SK-N-SH treated with all-trans-retinoic acid at 6 μM for 48 hours (cell line): ENCODE measurements around the gene KLHL26.

ENCODE experiments used
- ATAC-seq: fragments of 200-7000 bp; cut with Tn5 transposase; 3 replicates; pipeline ENCODE4 v1.9.1; 2020; ENCODE audit warnings: mild to moderate bottlenecking, moderate library complexity
- ARNTL ChIP-seq: fragments of 450-650 bp; formaldehyde crosslinking; IDR thresholded peaks from 2 replicates; pipeline ENCODE4 v1.5.0; 2020; ENCODE audit warnings: low read depth, mild to moderate bottlenecking, moderate library complexity, borderline replicate concordance
- BACH2 ChIP-seq: fragments of 250-450 bp; sonication (Bioruptor Pico); IDR thresholded peaks from 2 replicates; pipeline ENCODE4 v1.9.0; 2021; ENCODE audit warnings: mild to moderate bottlenecking, borderline replicate concordance
- CSDC2 ChIP-seq: fragments of 250-450 bp; sonication (Bioruptor Pico); IDR thresholded peaks from 2 replicates; pipeline ENCODE4 v1.5.0; 2020; ENCODE audit warnings: mild to moderate bottlenecking, moderate library complexity
- ESRRG ChIP-seq: fragments of 250-450 bp; sonication (Bioruptor Pico); IDR thresholded peaks from 2 replicates; pipeline ENCODE4 v1.6.1; 2021; ENCODE audit warnings: mild to moderate bottlenecking
- GLIS3 ChIP-seq: fragments of 250-450 bp; sonication (Bioruptor Pico); IDR thresholded peaks from 2 replicates; pipeline ENCODE4 v1.5.0; 2020; ENCODE audit warnings: mild to moderate bottlenecking, moderate library complexity
- ISL1 ChIP-seq: fragments of 250-450 bp; sonication (Bioruptor Pico); IDR thresholded peaks from 2 replicates; pipeline ENCODE4 v2.1.2; 2022; ENCODE audit warnings: mild to moderate bottlenecking, moderate library complexity
- OSR1 ChIP-seq: fragments of 250-450 bp; sonication (Bioruptor Pico); IDR thresholded peaks from 2 replicates; pipeline ENCODE4 v1.8.0; 2022; ENCODE audit warnings: moderate library complexity, mild to moderate bottlenecking, inconsistent platforms
- PPARA ChIP-seq: fragments of 250-450 bp; sonication (Bioruptor Pico); IDR thresholded peaks from 2 replicates; pipeline ENCODE4 v1.5.0; 2020; ENCODE audit warnings: mild to moderate bottlenecking, borderline replicate concordance
- RARB ChIP-seq: fragments of 250-450 bp; sonication (Bioruptor Pico); IDR thresholded peaks from 2 replicates; pipeline ENCODE4 v1.8.0; 2021; ENCODE audit warnings: mild to moderate bottlenecking, moderate library complexity
- SNAI2 ChIP-seq: fragments of 250-450 bp; sonication (Bioruptor Pico); IDR thresholded peaks from 2 replicates; pipeline ENCODE4 v1.5.0; 2020; ENCODE audit warnings: mild to moderate bottlenecking, moderate library complexity
- TCF4 ChIP-seq: fragments of 250-450 bp; sonication (Bioruptor Pico); IDR thresholded peaks from 2 replicates; pipeline ENCODE4 v1.8.0; 2021; ENCODE audit warnings: mild to moderate bottlenecking, moderate library complexity, borderline replicate concordance
- TOX ChIP-seq: fragments of 250-450 bp; sonication (Bioruptor Pico); IDR thresholded peaks from 2 replicates; pipeline ENCODE4 v1.8.0; 2021; ENCODE audit warnings: mild to moderate bottlenecking, moderate library complexity, borderline replicate concordance
- ZC3H10 ChIP-seq: fragments of 250-450 bp; sonication (Bioruptor Pico); IDR thresholded peaks from 2 replicates; pipeline ENCODE4 v1.5.1; 2021; ENCODE audit warnings: mild to moderate bottlenecking, moderate library complexity
- ZFP3 ChIP-seq: fragments of 250-450 bp; sonication (Bioruptor Pico); IDR thresholded peaks from 2 replicates; pipeline ENCODE4 v1.5.0; 2020; ENCODE audit warnings: mild to moderate bottlenecking, moderate library complexity
- ZFP30 ChIP-seq: fragments of 450-650 bp; formaldehyde crosslinking; IDR thresholded peaks from 2 replicates; pipeline ENCODE4 v1.5.0; 2022; ENCODE audit warnings: mild to moderate bottlenecking, moderate library complexity
- ZNF70 ChIP-seq: fragments of 450-650 bp; formaldehyde crosslinking; IDR thresholded peaks from 2 replicates; pipeline ENCODE4 v1.5.0; 2020; ENCODE audit warnings: mild to moderate bottlenecking, moderate library complexity
- ZNF8 ChIP-seq: fragments of 450-650 bp; formaldehyde crosslinking; IDR thresholded peaks from 2 replicates; pipeline ENCODE4 v1.5.0; 2020; ENCODE audit warnings: mild to moderate bottlenecking, moderate library complexity
- TF ChIP-seq, protein P1 (sequence below): fragments of 250-450 bp; sonication (Bioruptor Pico); IDR thresholded peaks from 2 replicates; pipeline ENCODE4 v1.8.0; 2021; ENCODE audit warnings: low read depth, mild to moderate bottlenecking, moderate library complexity, borderline replicate concordance
- TF ChIP-seq, protein P2 (sequence below): fragments of 250-450 bp; sonication (Bioruptor Pico); IDR thresholded peaks from 2 replicates; pipeline ENCODE4 v1.8.0; 2020; ENCODE audit warnings: mild to moderate bottlenecking, moderate library complexity, borderline replicate concordance
- TF ChIP-seq, protein P3 (sequence below): fragments of 250-450 bp; sonication (Bioruptor Pico); IDR thresholded peaks from 2 replicates; pipeline ENCODE4 v1.5.1; 2020; ENCODE audit warnings: low read depth, mild to moderate bottlenecking, moderate library complexity
- TF ChIP-seq, protein P4 (sequence below): fragments of 250-450 bp; sonication (Bioruptor Pico); IDR thresholded peaks from 2 replicates; pipeline ENCODE4 v1.5.1; 2021; ENCODE audit warnings: mild to moderate bottlenecking, moderate library complexity
- TF ChIP-seq, protein P5 (sequence below): fragments of 250-450 bp; sonication (Bioruptor Pico); IDR thresholded peaks from 2 replicates; pipeline ENCODE4 v1.5.0; 2020; ENCODE audit warnings: mild to moderate bottlenecking, moderate library complexity

KLHL26 gene

DNA sequence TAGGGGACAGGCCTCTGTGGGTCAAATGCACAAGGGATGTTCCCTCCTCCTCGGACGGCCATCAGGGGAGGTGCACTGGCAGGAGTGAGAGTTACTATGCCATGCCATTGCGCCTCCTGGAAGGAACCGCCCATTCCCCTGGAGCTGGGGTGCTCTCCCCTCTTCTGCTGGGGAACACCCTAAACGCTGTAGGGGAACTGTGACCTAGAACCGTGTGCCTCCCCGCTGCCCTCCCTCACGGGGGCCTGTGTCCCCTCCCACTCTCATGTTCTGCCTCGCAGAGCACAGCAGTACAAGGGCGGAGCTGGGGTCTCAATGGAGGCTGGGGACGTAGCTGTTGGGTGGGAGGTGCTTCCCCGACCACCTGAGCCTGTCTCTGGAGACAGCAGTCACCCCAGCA lies 29.5 kb downstream of the KLHL26 start:
- TF ChIP-seq ESRRG (CRISPR knock-in tag) (no peak), ZFP30 (no peak), ZFP3 (CRISPR knock-in tag) (no peak), TOX (CRISPR knock-in tag) (no peak), PPARA (CRISPR knock-in tag) (no peak), ZNF70 (CRISPR knock-in tag) (no peak), ZNF8 (no peak), CSDC2 (no peak), RARB (CRISPR knock-in tag) (no peak)
- TF ChIP-seq, protein P1, sequence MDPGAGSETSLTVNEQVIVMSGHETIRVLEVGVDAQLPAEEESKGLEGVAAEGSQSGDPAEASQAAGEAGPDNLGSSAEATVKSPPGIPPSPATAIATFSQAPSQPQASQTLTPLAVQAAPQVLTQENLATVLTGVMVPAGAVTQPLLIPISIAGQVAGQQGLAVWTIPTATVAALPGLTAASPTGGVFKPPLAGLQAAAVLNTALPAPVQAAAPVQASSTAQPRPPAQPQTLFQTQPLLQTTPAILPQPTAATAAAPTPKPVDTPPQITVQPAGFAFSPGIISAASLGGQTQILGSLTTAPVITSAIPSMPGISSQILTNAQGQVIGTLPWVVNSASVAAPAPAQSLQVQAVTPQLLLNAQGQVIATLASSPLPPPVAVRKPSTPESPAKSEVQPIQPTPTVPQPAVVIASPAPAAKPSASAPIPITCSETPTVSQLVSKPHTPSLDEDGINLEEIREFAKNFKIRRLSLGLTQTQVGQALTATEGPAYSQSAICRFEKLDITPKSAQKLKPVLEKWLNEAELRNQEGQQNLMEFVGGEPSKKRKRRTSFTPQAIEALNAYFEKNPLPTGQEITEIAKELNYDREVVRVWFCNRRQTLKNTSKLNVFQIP (CRISPR knock-in tag) = no peak
- TF ChIP-seq, protein P2, sequence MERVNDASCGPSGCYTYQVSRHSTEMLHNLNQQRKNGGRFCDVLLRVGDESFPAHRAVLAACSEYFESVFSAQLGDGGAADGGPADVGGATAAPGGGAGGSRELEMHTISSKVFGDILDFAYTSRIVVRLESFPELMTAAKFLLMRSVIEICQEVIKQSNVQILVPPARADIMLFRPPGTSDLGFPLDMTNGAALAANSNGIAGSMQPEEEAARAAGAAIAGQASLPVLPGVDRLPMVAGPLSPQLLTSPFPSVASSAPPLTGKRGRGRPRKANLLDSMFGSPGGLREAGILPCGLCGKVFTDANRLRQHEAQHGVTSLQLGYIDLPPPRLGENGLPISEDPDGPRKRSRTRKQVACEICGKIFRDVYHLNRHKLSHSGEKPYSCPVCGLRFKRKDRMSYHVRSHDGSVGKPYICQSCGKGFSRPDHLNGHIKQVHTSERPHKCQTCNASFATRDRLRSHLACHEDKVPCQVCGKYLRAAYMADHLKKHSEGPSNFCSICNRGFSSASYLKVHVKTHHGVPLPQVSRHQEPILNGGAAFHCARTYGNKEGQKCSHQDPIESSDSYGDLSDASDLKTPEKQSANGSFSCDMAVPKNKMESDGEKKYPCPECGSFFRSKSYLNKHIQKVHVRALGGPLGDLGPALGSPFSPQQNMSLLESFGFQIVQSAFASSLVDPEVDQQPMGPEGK (CRISPR knock-in tag) = no peak
- TF ChIP-seq, protein P3, sequence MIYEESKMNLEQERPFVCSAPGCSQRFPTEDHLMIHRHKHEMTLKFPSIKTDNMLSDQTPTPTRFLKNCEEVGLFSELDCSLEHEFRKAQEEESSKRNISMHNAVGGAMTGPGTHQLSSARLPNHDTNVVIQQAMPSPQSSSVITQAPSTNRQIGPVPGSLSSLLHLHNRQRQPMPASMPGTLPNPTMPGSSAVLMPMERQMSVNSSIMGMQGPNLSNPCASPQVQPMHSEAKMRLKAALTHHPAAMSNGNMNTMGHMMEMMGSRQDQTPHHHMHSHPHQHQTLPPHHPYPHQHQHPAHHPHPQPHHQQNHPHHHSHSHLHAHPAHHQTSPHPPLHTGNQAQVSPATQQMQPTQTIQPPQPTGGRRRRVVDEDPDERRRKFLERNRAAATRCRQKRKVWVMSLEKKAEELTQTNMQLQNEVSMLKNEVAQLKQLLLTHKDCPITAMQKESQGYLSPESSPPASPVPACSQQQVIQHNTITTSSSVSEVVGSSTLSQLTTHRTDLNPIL (CRISPR knock-in tag) = no peak
- TF ChIP-seq, protein P4, sequence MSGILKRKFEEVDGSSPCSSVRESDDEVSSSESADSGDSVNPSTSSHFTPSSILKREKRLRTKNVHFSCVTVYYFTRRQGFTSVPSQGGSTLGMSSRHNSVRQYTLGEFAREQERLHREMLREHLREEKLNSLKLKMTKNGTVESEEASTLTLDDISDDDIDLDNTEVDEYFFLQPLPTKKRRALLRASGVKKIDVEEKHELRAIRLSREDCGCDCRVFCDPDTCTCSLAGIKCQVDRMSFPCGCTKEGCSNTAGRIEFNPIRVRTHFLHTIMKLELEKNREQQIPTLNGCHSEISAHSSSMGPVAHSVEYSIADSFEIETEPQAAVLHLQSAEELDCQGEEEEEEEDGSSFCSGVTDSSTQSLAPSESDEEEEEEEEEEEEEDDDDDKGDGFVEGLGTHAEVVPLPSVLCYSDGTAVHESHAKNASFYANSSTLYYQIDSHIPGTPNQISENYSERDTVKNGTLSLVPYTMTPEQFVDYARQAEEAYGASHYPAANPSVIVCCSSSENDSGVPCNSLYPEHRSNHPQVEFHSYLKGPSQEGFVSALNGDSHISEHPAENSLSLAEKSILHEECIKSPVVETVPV (CRISPR knock-in tag) = no peak
- TF ChIP-seq, all 23 proteins: peak for 0
- no peak for ATAC-seq

DNA sequence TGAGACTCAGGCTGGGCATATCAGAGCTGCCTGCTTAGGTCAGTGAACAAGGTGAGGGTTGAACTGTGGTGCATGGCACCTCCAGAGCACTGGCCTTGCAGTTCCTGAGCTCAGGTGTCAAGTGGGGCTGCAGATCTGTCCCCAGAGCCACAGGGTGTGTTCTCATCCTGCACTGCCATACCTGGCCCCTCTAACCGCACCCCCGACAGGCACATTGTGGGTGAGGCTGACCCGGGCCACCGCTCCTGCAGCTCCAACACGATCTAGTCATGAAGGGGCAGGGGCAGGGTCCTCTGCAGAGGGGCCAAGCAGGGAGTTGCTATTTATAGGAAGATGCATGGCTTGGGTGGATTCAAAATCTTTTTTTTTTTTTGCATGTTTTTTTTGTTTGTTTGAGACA lies 30.0 kb downstream of the KLHL26 start:
- ATAC-seq = no peak
- TF ChIP-seq, protein P2 (CRISPR knock-in tag) = no peak
- no peak for TF ChIP-seq ISL1 (CRISPR knock-in tag)
- no peak for TF ChIP-seq ZC3H10
- no peak for TF ChIP-seq PPARA (CRISPR knock-in tag)
- no peak for TF ChIP-seq ZNF8
- no peak for TF ChIP-seq OSR1 (CRISPR knock-in tag)
- no peak for TF ChIP-seq ESRRG (CRISPR knock-in tag)
- no peak for TF ChIP-seq BACH2 (CRISPR knock-in tag)
- no peak for TF ChIP-seq GLIS3 (CRISPR knock-in tag)
- TF ChIP-seq, all 23 proteins: peak for 0

DNA sequence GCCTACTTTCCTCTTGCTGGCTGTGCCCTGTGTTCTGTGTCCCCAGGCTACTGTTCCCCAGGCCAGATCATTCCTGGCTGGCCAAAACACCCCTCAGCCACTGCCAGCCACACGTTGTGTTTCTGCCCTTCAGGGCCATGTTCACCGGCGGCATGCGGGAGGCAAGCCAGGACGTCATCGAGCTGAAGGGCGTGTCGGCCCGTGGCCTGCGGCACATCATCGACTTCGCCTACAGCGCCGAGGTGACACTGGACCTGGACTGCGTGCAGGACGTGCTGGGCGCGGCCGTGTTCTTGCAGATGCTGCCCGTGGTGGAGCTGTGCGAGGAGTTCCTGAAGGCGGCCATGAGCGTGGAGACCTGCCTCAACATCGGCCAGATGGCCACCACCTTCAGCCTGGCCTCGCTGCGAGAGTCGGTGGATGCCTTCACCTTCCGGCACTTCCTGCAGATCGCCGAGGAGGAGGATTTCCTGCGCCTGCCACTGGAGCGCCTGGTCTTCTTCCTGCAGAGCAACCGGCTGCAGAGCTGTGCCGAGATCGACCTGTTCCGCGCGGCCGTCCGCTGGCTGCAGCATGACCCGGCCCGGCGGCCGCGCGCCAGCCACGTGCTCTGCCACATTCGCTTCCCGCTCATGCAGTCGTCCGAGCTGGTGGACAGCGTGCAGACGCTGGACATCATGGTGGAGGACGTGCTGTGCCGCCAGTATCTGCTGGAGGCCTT lies 30.9 kb downstream of the KLHL26 start:
- no peak for ATAC-seq
- TF ChIP-seq TCF4 (no peak), SNAI2 (CRISPR knock-in tag) (no peak), ZNF8 (no peak), ZC3H10 (no peak), ARNTL (CRISPR knock-in tag) (no peak), BACH2 (CRISPR knock-in tag) (no peak), ZNF70 (CRISPR knock-in tag) (no peak), PPARA (CRISPR knock-in tag) (no peak), TOX (CRISPR knock-in tag) (no peak), ISL1 (CRISPR knock-in tag) (no peak)
- TF ChIP-seq, protein P5, sequence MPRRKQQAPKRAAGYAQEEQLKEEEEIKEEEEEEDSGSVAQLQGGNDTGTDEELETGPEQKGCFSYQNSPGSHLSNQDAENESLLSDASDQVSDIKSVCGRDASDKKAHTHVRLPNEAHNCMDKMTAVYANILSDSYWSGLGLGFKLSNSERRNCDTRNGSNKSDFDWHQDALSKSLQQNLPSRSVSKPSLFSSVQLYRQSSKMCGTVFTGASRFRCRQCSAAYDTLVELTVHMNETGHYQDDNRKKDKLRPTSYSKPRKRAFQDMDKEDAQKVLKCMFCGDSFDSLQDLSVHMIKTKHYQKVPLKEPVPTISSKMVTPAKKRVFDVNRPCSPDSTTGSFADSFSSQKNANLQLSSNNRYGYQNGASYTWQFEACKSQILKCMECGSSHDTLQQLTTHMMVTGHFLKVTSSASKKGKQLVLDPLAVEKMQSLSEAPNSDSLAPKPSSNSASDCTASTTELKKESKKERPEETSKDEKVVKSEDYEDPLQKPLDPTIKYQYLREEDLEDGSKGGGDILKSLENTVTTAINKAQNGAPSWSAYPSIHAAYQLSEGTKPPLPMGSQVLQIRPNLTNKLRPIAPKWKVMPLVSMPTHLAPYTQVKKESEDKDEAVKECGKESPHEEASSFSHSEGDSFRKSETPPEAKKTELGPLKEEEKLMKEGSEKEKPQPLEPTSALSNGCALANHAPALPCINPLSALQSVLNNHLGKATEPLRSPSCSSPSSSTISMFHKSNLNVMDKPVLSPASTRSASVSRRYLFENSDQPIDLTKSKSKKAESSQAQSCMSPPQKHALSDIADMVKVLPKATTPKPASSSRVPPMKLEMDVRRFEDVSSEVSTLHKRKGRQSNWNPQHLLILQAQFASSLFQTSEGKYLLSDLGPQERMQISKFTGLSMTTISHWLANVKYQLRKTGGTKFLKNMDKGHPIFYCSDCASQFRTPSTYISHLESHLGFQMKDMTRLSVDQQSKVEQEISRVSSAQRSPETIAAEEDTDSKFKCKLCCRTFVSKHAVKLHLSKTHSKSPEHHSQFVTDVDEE = no peak
- TF ChIP-seq, protein P1 (CRISPR knock-in tag) = no peak
- TF ChIP-seq, protein P2 (CRISPR knock-in tag) = no peak
